ENCODE measurements around the gene QRFP.

DNA sequence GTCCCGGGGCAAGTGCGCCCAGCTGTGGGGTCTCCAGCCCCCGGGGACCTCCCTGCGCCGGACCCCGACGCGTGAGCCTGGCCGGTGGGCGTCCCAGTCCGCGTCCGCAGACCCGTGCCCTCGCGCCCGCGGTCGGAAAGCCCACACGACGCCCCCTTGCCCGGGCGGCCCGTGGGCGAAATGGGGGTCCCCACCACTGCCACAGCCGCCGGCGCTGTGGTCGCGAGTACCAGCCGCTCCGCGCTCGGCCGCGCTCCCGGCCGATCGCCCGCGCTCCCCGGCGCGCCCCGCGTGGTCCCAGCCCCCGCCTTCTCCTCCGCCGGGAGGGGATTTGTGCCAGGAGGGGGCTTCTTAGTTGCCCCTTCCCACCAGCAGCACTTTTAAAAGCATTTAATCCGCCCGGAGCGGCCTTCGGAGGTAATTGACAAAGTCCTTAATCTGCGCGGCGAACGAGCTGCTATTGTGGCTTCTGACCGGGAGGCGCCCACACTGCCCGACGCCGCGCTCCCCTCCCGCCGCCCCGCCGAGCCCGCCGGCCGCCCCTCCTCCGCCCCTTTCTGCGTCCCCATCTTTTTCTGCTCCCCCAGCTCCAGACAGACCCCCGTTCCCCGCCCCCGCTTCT is 42.9 kb upstream of the QRFP start:
- TF ChIP-seq POLR2AphosphoS5 (IDR thresholded peaks at IDR 0.05; ENCODE audit: low read depth, low read length): no peak
- TF ChIP-seq POLR2A (IDR thresholded peaks at IDR 0.05; ENCODE audit: low read depth, low read length): no peak

All from GM12891 (cell line).